Endothelial cell of umbilical vein (primary cell): Measurements from ENCODE around the gene SORT1. TPM values are rescaled to one million over a fixed set of nuclear protein-coding genes. Genes with fewer than 3 reads are reported as not detected.

Experiments used
- BruUV-seq: library from RNA; stranded (reverse); fragments of 400-500 nt; replicated peaks from 2 replicates; lab custom pipeline; 2021; lab: Mats Ljungman, UMichigan
- CTCF ChIA-PET: fragments of 300-600, 350-600 bp; sonication (Branson Sonifier 250); formaldehyde crosslinking; loops from one replicate; lab custom pipeline; 2021; ENCODE audit warnings: antibody characterized with exemption, inconsistent platforms; lab: Charles Lee
- POLR2A ChIA-PET: fragments of 300-600, 350-600 bp; sonication (Branson Sonifier 250); formaldehyde crosslinking; loops from one replicate; lab custom pipeline; 2021; ENCODE audit warnings: antibody characterized with exemption, inconsistent platforms; lab: Charles Lee
- DNase-seq: peaks from one replicate; pipeline ENCODE4 v3.0.0-alpha.2; 2011; ENCODE audit warnings: low read depth, low spot score
- FAIRE-seq: peaks from 2 replicates; lab custom pipeline; 2011; peaks lifted over from hg19 to GRCh38; lab: Jason Lieb, UNC
- H2AFZ ChIP-seq: 2 replicates; pipeline ENCODE4 v1.6.0; 2012; ENCODE audit warnings: low read depth, low read length, control low read depth, inconsistent platforms
- H3K27ac ChIP-seq: 2 replicates; pipeline ENCODE4 v1.5.1; 2011; ENCODE audit warnings: low read depth, mild to moderate bottlenecking, control low read depth, low read length, moderate library complexity; ENCODE audit not compliant: insufficient read depth
- H3K27me3 ChIP-seq, 2 experiments: 2 replicates each; pipeline versions ENCODE4 v1.6.0 to v1.6.1; 2011; ENCODE audit warnings: low read length in 2 of 2, mixed read lengths in 1 of 2; ENCODE audit not compliant: control insufficient read depth in 2 of 2, insufficient read depth in 2 of 2
- H3K36me3 ChIP-seq, 2 experiments: 2 replicates in 1 of 2; 3 replicates in 1 of 2; pipeline ENCODE4 v1.5.1; 2011; ENCODE audit warnings: low read length in 2 of 2, mild to moderate bottlenecking in 1 of 2, moderate library complexity in 1 of 2; ENCODE audit not compliant: control insufficient read depth in 2 of 2, insufficient read depth in 2 of 2; ENCODE audit errors: extremely low read depth in 1 of 2
- H3K4me1 ChIP-seq: 3 replicates; pipeline ENCODE4 v1.5.1; 2011; ENCODE audit warnings: mild to moderate bottlenecking, low read length; ENCODE audit not compliant: control insufficient read depth, insufficient read depth; ENCODE audit errors: extremely low read depth
- H3K4me2 ChIP-seq: 2 replicates; pipeline ENCODE4 v1.6.1; 2011; ENCODE audit warnings: low read length, control low read depth, mixed read lengths; ENCODE audit not compliant: insufficient read depth
- H3K4me3 ChIP-seq, 3 experiments: fragments of 200-600 bp in 1 of 3; sonication (generic), shearing (Covaris generic) in 1 of 3; replicated peaks in 1 of 3; 2 replicates each; pipeline ENCODE4 v1.5.1; 2011 to 2016; ENCODE audit warnings: control low read depth in 3 of 3, low read length in 3 of 3, mild to moderate bottlenecking in 2 of 3, inconsistent platforms in 1 of 3, low read depth in 1 of 3, moderate library complexity in 1 of 3; ENCODE audit not compliant: insufficient read depth in 1 of 3
- H3K79me2 ChIP-seq: 2 replicates; pipeline ENCODE4 v1.6.0; 2012; ENCODE audit warnings: low read length, inconsistent platforms; ENCODE audit not compliant: control insufficient read depth, insufficient read depth
- H3K9ac ChIP-seq: replicated peaks from 2 replicates; pipeline ENCODE3; 2011; ENCODE audit warnings: low read length, control low read depth; ENCODE audit not compliant: insufficient read depth; ENCODE audit errors: extremely low read depth
- H3K9me1 ChIP-seq: replicated peaks from 3 replicates; pipeline ENCODE4 v1.6.0; 2011; ENCODE audit warnings: mild to moderate bottlenecking, low read length; ENCODE audit not compliant: control insufficient read depth, insufficient read depth; ENCODE audit errors: extremely low read depth
- H3K9me3 ChIP-seq: replicated peaks from 2 replicates; pipeline ENCODE4 v1.5.1; 2012; ENCODE audit warnings: low read length, inconsistent platforms; ENCODE audit not compliant: control insufficient read depth, insufficient read depth
- H4K20me1 ChIP-seq: replicated peaks from 2 replicates; pipeline ENCODE3; 2011; ENCODE audit warnings: mild to moderate bottlenecking, low read length; ENCODE audit not compliant: control insufficient read depth, insufficient read depth; ENCODE audit errors: extremely low read depth
- CTCF ChIP-seq, 2 donors: IDR thresholded peaks; 1 replicate in 1 of 2; 2 replicates in 1 of 2; pipeline ENCODE4 v1.5.1; 2011; ENCODE audit warnings: low read length in 2 of 2, mild to moderate bottlenecking in 2 of 2, moderate library complexity in 2 of 2, control low read depth in 1 of 2, inconsistent platforms in 1 of 2, low read depth in 1 of 2; ENCODE audit not compliant: insufficient read depth in 1 of 2; ENCODE audit errors: extremely low read depth in 1 of 2
- EZH2 ChIP-seq: IDR thresholded peaks from 2 replicates; pipeline ENCODE4 v1.6.1; 2012; ENCODE audit warnings: borderline replicate concordance, low read depth, mild to moderate bottlenecking, moderate library complexity, low read length, inconsistent platforms; ENCODE audit not compliant: severe bottlenecking
- FOS ChIP-seq: IDR thresholded peaks from 2 replicates; pipeline ENCODE4 v1.6.1; 2011; ENCODE audit warnings: mild to moderate bottlenecking, low read length, moderate library complexity, borderline replicate concordance; ENCODE audit not compliant: insufficient read depth
- GATA2 ChIP-seq: IDR thresholded peaks from 2 replicates; pipeline ENCODE4 v1.7.0; 2011; ENCODE audit warnings: low read depth, mild to moderate bottlenecking, moderate library complexity, mixed read lengths, low read length; ENCODE audit not compliant: insufficient read length, insufficient read depth
- JUN ChIP-seq: IDR thresholded peaks from 2 replicates; pipeline ENCODE4 v1.6.1; 2011; ENCODE audit warnings: borderline replicate concordance, low read depth; ENCODE audit not compliant: insufficient read length, insufficient read depth
- MYC ChIP-seq: IDR thresholded peaks from one replicate; pipeline ENCODE4 v1.6.1; 2011; ENCODE audit warnings: mild to moderate bottlenecking, low read depth, low read length
- POLR2A ChIP-seq: IDR thresholded peaks from 2 replicates; pipeline ENCODE4 v1.6.1; 2012; ENCODE audit warnings: low read depth, mild to moderate bottlenecking, control low read depth, low read length
- POLR2AphosphoS5 ChIP-seq: IDR thresholded peaks from 2 replicates; pipeline ENCODE4 v1.6.1; 2012; ENCODE audit warnings: low read depth, mild to moderate bottlenecking, control low read depth, low read length, moderate library complexity; ENCODE audit not compliant: insufficient read depth
- dilution Hi-C: fragments of 300-500 bp; cut with MboI; formaldehyde crosslinking; loops from one replicate; pipeline ENCODE4 v1.15.0; 2019; ENCODE audit warnings: low sequenced_read_pairs; ENCODE audit not compliant: extremely low pct_ligation_motif_present
- intact Hi-C: fragments of 100-400 bp; cut with micrococcal nuclease; formaldehyde crosslinking; loops from one replicate; pipeline ENCODE4 v1.10.0; 2022
- polyA plus RNA-seq, 4 experiments: library from polyadenylated mRNA; depleted of rRNA in 3 of 4; stranded (reverse) in 3 of 4; unstranded in 1 of 4; fragments of >200 nt; gene quantifications; 2 replicates each; pipeline versions ENCODE4 v1.2.1 to v1.2.3, GENCODE V29; 2011 to 2012; ENCODE audit warnings: missing spikeins in 1 of 4
- total RNA-seq: library from RNA; stranded (reverse); gene quantifications from 2 replicates; pipeline ENCODE4 v1.2.3, GENCODE V29; 2021
- TF ChIP-seq, protein P1 (sequence below): IDR thresholded peaks from 2 replicates; pipeline ENCODE4 v1.6.1; 2011; ENCODE audit not compliant: insufficient read depth, insufficient read length

The SORT1 gene
- total and polyA plus RNA-seq, 2 donors (not counting 3 experiments of a cell fraction or from before 2014, with no cell fraction given), result 6.8 to 17.8 TPM

DNA sequence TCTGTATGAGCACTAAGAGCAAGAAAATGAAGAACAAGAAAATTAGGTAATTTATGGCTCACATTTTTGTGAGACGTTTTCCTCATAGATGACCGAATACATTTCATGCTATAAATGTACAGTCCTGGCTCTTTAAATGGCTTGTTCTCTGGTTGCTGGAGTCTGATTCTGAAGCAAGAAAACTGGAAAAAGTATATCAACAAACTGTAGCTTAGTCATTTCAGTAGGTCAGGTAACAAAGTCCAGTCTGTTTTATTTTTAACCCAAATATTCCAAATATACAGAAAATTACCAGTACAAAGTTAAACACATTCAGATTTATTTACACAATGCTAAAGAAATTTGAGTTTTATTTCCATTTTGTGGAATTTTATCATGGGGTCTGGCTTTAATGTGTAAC, 88.4 kb downstream of the SORT1 start:
- peaks cover 8 to 9% of the 10 kb centered on the region in 2 experiments for H3K27me3 ChIP-seq
- no peaks in the 10 kb centered on the region for H3K4me1 ChIP-seq
- no peak overlapping the region for H3K27ac ChIP-seq
- FAIRE-seq (no peak), DNase-seq (no peak)
- H3K4me2 ChIP-seq, result no peak overlapping the region
- no peak overlapping the region for H3K9ac ChIP-seq
- intact Hi-C loops, result no loop called here
- CTCF ChIA-PET, result no interaction called here
- TF ChIP-seq POLR2AphosphoS5 (no peak), MYC (no peak), EZH2 (no peak), FOS (no peak), CTCF (IDR thresholded peaks at IDR 0.05; ENCODE audit: extremely low read depth in 1 of 2, insufficient read depth in 1 of 2, low read depth in 1 of 2, low read length in 2 of 2) (no peak), GATA2 (no peak), JUN (no peak), POLR2A (no peak)
- TF ChIP-seq, protein P1, sequence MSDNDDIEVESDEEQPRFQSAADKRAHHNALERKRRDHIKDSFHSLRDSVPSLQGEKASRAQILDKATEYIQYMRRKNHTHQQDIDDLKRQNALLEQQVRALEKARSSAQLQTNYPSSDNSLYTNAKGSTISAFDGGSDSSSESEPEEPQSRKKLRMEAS, result no peak
- no peak overlapping the region for H2AFZ ChIP-seq
- H4K20me1 ChIP-seq, result no peaks in the 10 kb centered on the region
- dilution Hi-C loops, result no loop called here
- H3K4me3 ChIP-seq, result no peak overlapping the region
- H3K9me3 ChIP-seq, result no peaks in the 10 kb centered on the region
- H3K79me2 ChIP-seq, result no peaks in the 10 kb centered on the region
- no peaks in the 10 kb centered on the region for H3K9me1 ChIP-seq
- POLR2A ChIA-PET, result no interaction called here
- H3K36me3 ChIP-seq, result no peaks in the 10 kb centered on the region
- no TSS peak for BruUV-seq
